GM19372 (cell line): ENCODE data around the gene CRABP2.

ENCODE experiments used
- ATAC-seq: cut with Tn5 transposase; IDR thresholded peaks from one replicate; pipeline ENCODE4 v1.9.1; 2021; ENCODE audit warnings: mild to moderate bottlenecking, low read depth, moderate library complexity; ENCODE audit not compliant: unreplicated experiment

Gene CRABP2

GRCh38 chr1:156692925-156693847 is 12.2 kb downstream of the CRABP2 start:
- ATAC-seq, result no peak

GRCh38 chr1:156692441-156692924 is 12.9 kb downstream of the CRABP2 start:
- no peak for ATAC-seq

GRCh38 chr1:156691665-156692440 is 13.5 kb downstream of the CRABP2 start:
- no peak for ATAC-seq

GRCh38 chr1:156691191-156691590 is 14.2 kb downstream of the CRABP2 start:
- ATAC-seq, result no peak

- ATAC-seq, result no peak
Observed at GRCh38 chr1:156690675-156691036, 14.7 kb downstream of the CRABP2 start.

GRCh38 chr1:156689953-156690674 is 15.3 kb downstream of the CRABP2 start:
- ATAC-seq, result no peak

- no peak for ATAC-seq
Observed at GRCh38 chr1:156689035-156689952, 16.1 kb downstream of the CRABP2 start.

GRCh38 chr1:156684227-156684782 is 21.1 kb downstream of the CRABP2 start:
- ATAC-seq, result no peak

GRCh38 chr1:156682166-156682890 is 23.1 kb downstream of the CRABP2 start:
- ATAC-seq, result no peak

- ATAC-seq, result no peak
Observed at GRCh38 chr1:156681196-156681960, 24.0 kb downstream of the CRABP2 start.

- ATAC-seq, result no peak
Observed at GRCh38 chr1:156680056-156680455, 25.3 kb downstream of the CRABP2 start.

- no peak for ATAC-seq
Observed at GRCh38 chr1:156677616-156678596, 27.5 kb downstream of the CRABP2 start.

GRCh38 chr1:156676820-156677615 is 28.4 kb downstream of the CRABP2 start, which contains the start of gene NES:
Gene NES (minus strand): TSS chr1:156677407. CDS start chr1:156677264, 143 bp downstream.
- no peak for ATAC-seq

GRCh38 chr1:156676114-156676819 is 29.1 kb downstream of the CRABP2 start:
- no peak for ATAC-seq
